Tibial nerve (tissue), 4 donors: Measurements from ENCODE around the gene CDH12. TPM values are rescaled to one million over a fixed set of nuclear protein-coding genes. Genes with fewer than 3 reads are reported as not detected.

ENCODE experiments used
- DNase-seq, 2 donors: peaks; one replicate each; pipeline ENCODE4 v3.0.0-alpha.2; 2019; ENCODE audit warnings: low spot score in 2 of 2
- H3K27ac ChIP-seq, 4 donors: fragments of 200-600 bp; sonication (generic) in 3 of 4; one replicate each; pipeline ENCODE4 v1.5.1; 2017 to 2019; ENCODE audit warnings: mild to moderate bottlenecking in 1 of 4
- H3K27me3 ChIP-seq, 2 donors: fragments of 200-600 bp; sonication (generic) in 1 of 2; one replicate each; pipeline versions ENCODE4 v1.5.1 to v1.6.0; 2017 to 2019
- H3K36me3 ChIP-seq, 3 donors: fragments of 200-600 bp; sonication (generic); one replicate each; pipeline ENCODE4 v1.5.1; 2018 to 2019
- H3K4me1 ChIP-seq, 4 donors: fragments of 200-600 bp; sonication (generic) in 3 of 4; one replicate each; pipeline ENCODE4 v1.5.1; 2017 to 2019
- H3K4me3 ChIP-seq, 4 donors: fragments of 200-600 bp; sonication (generic) in 3 of 4; one replicate each; pipeline ENCODE4 v1.5.1; 2017 to 2019; ENCODE audit warnings: mild to moderate bottlenecking in 1 of 4, moderate library complexity in 1 of 4
- H3K9me3 ChIP-seq, 4 donors: fragments of 200-600 bp; sonication (generic) in 3 of 4; one replicate each; pipeline ENCODE4 v1.5.1; 2017 to 2019
- CTCF ChIP-seq, 5 experiments: fragments of 200-600 bp in 3 of 5; fragments of 450-650 bp in 2 of 5; sonication (generic) in 3 of 5; IDR thresholded peaks; one replicate each; pipeline ENCODE4 v1.5.1; 2016 to 2019; ENCODE audit warnings: antibody characterized with exemption in 5 of 5, mild to moderate bottlenecking in 3 of 5, moderate library complexity in 2 of 5
- EP300 ChIP-seq, 2 donors: sonication (generic); formaldehyde crosslinking; IDR thresholded peaks; one replicate each; pipeline ENCODE4 v1.6.1; 2017; ENCODE audit warnings: antibody characterized with exemption in 2 of 2, mild to moderate bottlenecking in 1 of 2
- POLR2A ChIP-seq, 2 donors: fragments of 450-650 bp; IDR thresholded peaks; one replicate each; pipeline ENCODE4 v1.6.1; 2017; ENCODE audit warnings: antibody characterized with exemption in 2 of 2, mild to moderate bottlenecking in 2 of 2, moderate library complexity in 2 of 2
- WGBS, 2 donors: methylation state at CpG; one replicate each; pipeline ENCODE4 v1.1.5; 2018; 5-methylcytosine and 5-hydroxymethylcytosine counted together
- total RNA-seq, 4 donors: library from RNA; depleted of rRNA; stranded (reverse); fragments of >200 nt; gene quantifications; one replicate each; pipeline ENCODE4 v1.1.0, GENCODE V29; 2016

CDH12 gene
- total RNA-seq, 4 donors from 2014 or later = 0.30 TPM; not detected in 3

- H3K27ac ChIP-seq = no peak overlapping the region
- H3K4me3 ChIP-seq = no peak overlapping the region
- no peaks in the 10 kb centered on the region for H3K4me1 ChIP-seq
- TF ChIP-seq EP300 (IDR thresholded peaks at IDR 0.05) = no peak
- no peak for TF ChIP-seq CTCF (IDR thresholded peaks at IDR 0.05)
- no peak for TF ChIP-seq POLR2A (IDR thresholded peaks at IDR 0.05)
- no peaks in the 10 kb centered on the region for H3K9me3 ChIP-seq
- H3K36me3 ChIP-seq = no peaks in the 10 kb centered on the region
- WGBS, 2 donors = 51 to 52% methylated on average over 2 of the region's 2 CpGs
- no peaks in the 10 kb centered on the region for H3K27me3 ChIP-seq
- no peak for DNase-seq
These were observed 1129.6 kb downstream of the CDH12 start for GRCh38 chr5:21723500-21723899.

DNA sequence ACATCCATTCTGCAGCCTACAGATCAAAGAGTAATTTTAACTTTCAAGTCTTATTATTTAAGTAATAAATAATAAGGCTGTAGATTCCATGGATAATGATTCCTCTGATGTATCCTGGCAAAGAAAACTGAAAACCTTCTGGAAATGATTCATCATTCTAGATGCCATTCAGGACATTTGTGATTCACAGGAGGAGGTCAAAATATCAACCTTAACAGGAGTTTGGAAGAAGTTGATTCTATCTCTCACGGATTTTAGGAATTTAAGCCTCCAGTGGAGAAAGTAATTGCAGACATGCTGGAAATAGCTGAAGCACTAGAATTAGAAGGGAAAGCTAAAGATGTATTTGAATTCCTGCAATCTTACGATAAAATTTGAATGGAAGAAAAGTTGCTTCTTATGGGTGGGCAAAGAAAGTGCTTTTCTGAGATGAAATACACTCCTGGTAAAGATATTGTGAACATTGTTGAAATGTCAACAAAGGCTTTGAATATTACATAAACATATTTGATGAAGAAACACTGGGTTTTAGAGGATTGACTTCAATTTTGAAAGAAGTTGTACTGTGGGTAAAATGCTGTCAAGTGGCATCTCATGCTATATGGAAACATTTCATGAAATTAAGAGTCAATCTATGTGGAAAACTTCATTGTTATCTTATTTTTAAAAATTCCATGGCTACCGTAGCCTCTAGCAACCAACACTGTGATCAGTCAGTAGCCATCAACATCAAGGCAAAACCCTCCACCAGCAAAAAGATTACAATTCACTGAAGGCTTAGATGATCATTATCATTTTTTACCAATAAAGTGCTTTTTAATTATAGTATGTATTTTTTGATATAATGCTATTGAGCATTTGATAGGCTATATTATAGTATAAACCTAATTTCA is 1141.0 kb downstream of the CDH12 start:
- Histone ChIP-seq H3K4me1 (no peaks in the 10 kb centered on the region), H3K27ac (no peak overlapping the region), H3K36me3 (no peaks in the 10 kb centered on the region), H3K4me3 (no peak overlapping the region), H3K27me3 (no peaks in the 10 kb centered on the region), H3K9me3 (peaks cover 0 to 5% (median 0%) of the 10 kb centered on the region in 4 donors)
- no peak for TF ChIP-seq EP300 (IDR thresholded peaks at IDR 0.05)
- no peak for TF ChIP-seq CTCF (IDR thresholded peaks at IDR 0.05)
- TF ChIP-seq POLR2A (IDR thresholded peaks at IDR 0.05) = no peak
- 59 to 63% methylated on average over 3 of the region's 3 CpGs for WGBS, 2 donors
- no peak for DNase-seq

DNA sequence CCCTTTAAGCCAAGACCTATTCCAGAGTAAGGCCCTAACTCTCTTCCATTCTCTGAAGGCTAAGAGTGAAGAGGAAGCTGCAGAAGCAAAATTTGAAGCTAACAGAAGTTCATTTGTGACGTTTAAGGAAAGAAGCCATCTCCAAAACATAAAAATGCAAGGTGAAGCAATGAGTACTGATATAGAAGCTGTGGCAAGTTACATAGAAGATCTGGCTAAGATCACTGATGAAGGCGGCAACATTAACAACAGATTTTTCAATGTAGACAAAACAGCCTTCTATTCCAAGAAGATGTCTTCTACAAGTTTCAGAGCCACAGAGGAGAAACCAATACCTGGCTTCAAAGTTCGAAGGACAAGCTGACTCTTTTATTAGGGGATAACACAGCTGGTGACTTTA is 1143.4 kb downstream of the CDH12 start:
- H3K27ac ChIP-seq = no peak overlapping the region
- H3K27me3 ChIP-seq = no peaks in the 10 kb centered on the region
- H3K9me3 ChIP-seq = no peaks in the 10 kb centered on the region
- 94% methylated on average over 3 of the region's 3 CpGs for WGBS, 2 donors
- DNase-seq = no peak
- H3K36me3 ChIP-seq = no peaks in the 10 kb centered on the region
- H3K4me1 ChIP-seq = no peaks in the 10 kb centered on the region
- H3K4me3 ChIP-seq = no peak overlapping the region
- TF ChIP-seq EP300 (IDR thresholded peaks at IDR 0.05) = no peak
- no peak for TF ChIP-seq CTCF (IDR thresholded peaks at IDR 0.05)
- TF ChIP-seq POLR2A (IDR thresholded peaks at IDR 0.05) = no peak

- H3K4me1 ChIP-seq = no peaks in the 10 kb centered on the region
- 42 to 59% methylated on average over 2 of the region's 2 CpGs for WGBS, 2 donors
These were observed 1148.0 kb downstream of the CDH12 start for GRCh38 chr5:21704974-21705668.

More at GRCh38 chr5:21704974-21705668, 1148.0 kb downstream of the CDH12 start:
- H3K9me3 ChIP-seq = no peaks in the 10 kb centered on the region
- DNase-seq = no peak
- H3K27me3 ChIP-seq = no peaks in the 10 kb centered on the region
- H3K27ac ChIP-seq = no peak overlapping the region
- no peaks in the 10 kb centered on the region for H3K36me3 ChIP-seq
- TF ChIP-seq CTCF (IDR thresholded peaks at IDR 0.05) (no peak), POLR2A (IDR thresholded peaks at IDR 0.05) (no peak)
- no peak overlapping the region for H3K4me3 ChIP-seq
